Mesodermal cell (in vitro differentiated cells): ENCODE results near the gene AP1M1.
A peak's percentile ranks its signal among the peaks of the same experiment; 100 is the strongest.

Source experiments
- H3K27ac ChIP-seq: 2 replicates; pipeline ENCODE4 v1.7.0; 2013; ENCODE audit warnings: mild to moderate bottlenecking, low read depth, low read length, moderate library complexity; ENCODE audit not compliant: severe bottlenecking
- H3K36me3 ChIP-seq: 2 replicates; pipeline ENCODE4 v1.7.1; 2013; ENCODE audit warnings: mild to moderate bottlenecking, low read length, moderate library complexity; ENCODE audit not compliant: control insufficient read depth, insufficient read depth
- H3K4me1 ChIP-seq: one replicate; pipeline ENCODE4 v1.7.1; 2013; ENCODE audit warnings: mild to moderate bottlenecking, low read length; ENCODE audit not compliant: insufficient read depth, control insufficient read depth, poor library complexity, severe bottlenecking
- H3K4me3 ChIP-seq: 2 replicates; pipeline ENCODE4 v1.7.0; 2013; ENCODE audit warnings: low read length, control low read depth, mild to moderate bottlenecking; ENCODE audit not compliant: insufficient read depth, poor library complexity, severe bottlenecking; ENCODE audit errors: extremely low read depth
- H3K9me3 ChIP-seq: 2 replicates; pipeline ENCODE4 v1.7.1; 2013; ENCODE audit warnings: mild to moderate bottlenecking, low read length, moderate library complexity; ENCODE audit not compliant: control insufficient read depth
- WGBS, 2 experiments: methylation state at CpG; one replicate each; pipeline ENCODE4 v1.1.5; 2013; ENCODE audit warnings: missing lambda C conversion rate in 2 of 2; ENCODE audit not compliant: insufficient coverage in 2 of 2; 5-methylcytosine and 5-hydroxymethylcytosine counted together

Gene AP1M1

DNA sequence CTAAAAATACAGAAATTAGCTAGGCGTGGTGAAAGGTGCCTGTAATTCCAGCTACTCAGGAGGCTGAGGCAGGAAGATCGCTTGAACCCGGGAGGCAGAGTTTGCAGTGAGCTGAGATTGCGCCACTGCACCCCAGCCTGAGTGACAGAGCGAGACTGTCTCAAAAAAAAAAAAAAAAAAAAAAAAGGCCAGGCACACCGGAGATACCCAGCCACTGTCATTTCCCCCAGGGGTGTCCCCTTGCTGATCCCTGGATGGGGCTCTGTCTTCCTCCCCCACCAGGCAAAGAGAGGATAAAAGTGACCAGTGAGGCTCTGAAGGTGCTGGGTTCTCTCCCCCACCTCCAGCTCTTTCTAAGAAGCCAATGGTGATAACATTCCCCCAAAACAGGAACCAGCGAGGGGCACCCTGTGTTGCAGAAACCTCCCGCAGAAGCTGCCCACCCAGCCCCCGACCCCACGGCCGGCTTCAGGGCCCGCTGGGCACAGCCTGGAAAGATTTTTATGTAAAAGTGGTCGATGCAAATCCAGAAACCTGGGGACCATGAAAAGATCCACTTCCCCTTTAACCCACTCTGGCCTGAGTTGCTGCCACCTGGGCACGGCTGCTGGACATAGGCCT, 65.5 kb downstream of the AP1M1 start:
- no peak overlapping the region for H3K4me3 ChIP-seq
- H3K27ac ChIP-seq, result no peak overlapping the region
- H3K36me3 ChIP-seq, result no peaks in the 10 kb centered on the region
- H3K4me1 ChIP-seq, result no peaks in the 10 kb centered on the region
- WGBS, 2 experiments, result 85 to 88% methylated on average over 4 to 7 of the region's 14 CpGs
- H3K9me3 ChIP-seq, result no peaks in the 10 kb centered on the region

DNA sequence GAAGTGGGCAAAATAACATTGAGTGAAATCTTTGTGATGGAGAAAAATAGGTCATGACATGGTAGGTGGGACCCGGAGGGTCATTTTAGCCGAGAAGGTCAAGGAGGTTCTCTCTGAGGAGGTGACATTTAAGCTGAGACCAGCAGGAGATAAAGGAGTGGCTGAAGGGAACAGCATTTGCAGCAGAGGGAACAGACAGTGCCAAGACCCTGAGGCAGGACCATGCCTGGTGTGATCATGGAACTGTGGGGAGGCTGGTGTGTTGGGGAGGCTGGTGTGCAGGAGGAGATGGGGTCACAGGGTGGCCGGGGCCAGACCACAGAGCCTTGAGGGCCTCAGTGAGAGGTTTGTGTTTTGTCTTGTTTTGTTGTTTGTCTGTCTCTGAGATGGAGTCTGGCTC, 67.5 kb downstream of the AP1M1 start:
- Histone ChIP-seq H3K36me3 (no peaks in the 10 kb centered on the region), H3K27ac (no peak overlapping the region), H3K4me3 (no peak overlapping the region), H3K9me3 (no peaks in the 10 kb centered on the region), H3K4me1 (no peaks in the 10 kb centered on the region)
- 84 to 98% methylated on average over 2 to 3 of the region's 3 CpGs for WGBS, 2 experiments

GRCh38 chr19:16265890-16266585, 68.3 kb downstream of the AP1M1 start:
- 88 to 92% methylated on average over 13 to 14 of the region's 14 CpGs for WGBS, 2 experiments
- H3K27ac ChIP-seq, result no peak overlapping the region

GRCh38 chr19:16266586-16266942, 68.9 kb downstream of the AP1M1 start:
- Histone ChIP-seq H3K4me1 (no peaks in the 10 kb centered on the region), H3K27ac (no peak overlapping the region), H3K9me3 (no peaks in the 10 kb centered on the region), H3K4me3 (no peak overlapping the region), H3K36me3 (no peaks in the 10 kb centered on the region)
- 89 to 94% methylated on average over 13 to 14 of the region's 14 CpGs for WGBS, 2 experiments

More at GRCh38 chr19:16265890-16266585, 68.3 kb downstream of the AP1M1 start:
- H3K36me3 ChIP-seq, result no peaks in the 10 kb centered on the region
- no peaks in the 10 kb centered on the region for H3K4me1 ChIP-seq
- H3K9me3 ChIP-seq, result no peaks in the 10 kb centered on the region
- no peak overlapping the region for H3K4me3 ChIP-seq

- WGBS, 2 experiments, result 90 to 94% methylated on average over 16 of the region's 17 CpGs
- Histone ChIP-seq H3K9me3 (no peaks in the 10 kb centered on the region), H3K27ac (no peak overlapping the region), H3K4me1 (no peaks in the 10 kb centered on the region), H3K36me3 (no peaks in the 10 kb centered on the region), H3K4me3 (no peak overlapping the region)
These were observed 71.1 kb downstream of the AP1M1 start for GRCh38 chr19:16268676-16269319.

DNA sequence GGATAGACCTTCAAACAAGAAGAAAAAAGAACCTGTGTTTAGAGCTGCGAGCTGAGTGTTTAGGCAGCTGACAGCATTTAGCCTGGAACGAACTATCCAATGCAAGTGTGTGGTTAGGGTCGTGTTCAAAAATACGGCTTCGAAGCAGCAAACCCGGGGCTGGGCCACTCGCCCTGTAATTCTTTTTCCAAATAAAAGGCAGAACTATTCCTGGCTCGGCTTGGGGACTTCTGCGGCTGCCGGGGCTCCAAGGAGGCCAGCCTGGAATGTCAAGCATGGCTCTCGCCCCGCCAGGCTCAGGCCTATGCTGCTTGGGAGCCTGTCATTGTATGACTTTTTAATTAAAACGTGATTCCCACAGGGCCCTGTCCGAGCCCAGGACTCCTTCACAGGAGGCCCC, 75.2 kb downstream of the AP1M1 start:
- no peaks in the 10 kb centered on the region for H3K9me3 ChIP-seq
- WGBS, 2 experiments, result 67 to 69% methylated on average over 12 to 14 of the region's 14 CpGs
- H3K36me3 ChIP-seq, result no peaks in the 10 kb centered on the region
- peaks cover 2% of the 10 kb centered on the region for H3K4me1 ChIP-seq
- H3K4me3 ChIP-seq, result no peak overlapping the region
- peak overlapping the region; percentile 39 for H3K27ac ChIP-seq

- Histone ChIP-seq H3K4me3 (no peak overlapping the region), H3K36me3 (no peaks in the 10 kb centered on the region), H3K9me3 (no peaks in the 10 kb centered on the region), H3K4me1 (peaks cover 4% of the 10 kb centered on the region), H3K27ac (no peak overlapping the region)
- 96 to 100% methylated on average over 2 to 5 of the region's 6 CpGs for WGBS, 2 experiments
These were observed 76.7 kb downstream of the AP1M1 start for GRCh38 chr19:16274447-16274846.

DNA sequence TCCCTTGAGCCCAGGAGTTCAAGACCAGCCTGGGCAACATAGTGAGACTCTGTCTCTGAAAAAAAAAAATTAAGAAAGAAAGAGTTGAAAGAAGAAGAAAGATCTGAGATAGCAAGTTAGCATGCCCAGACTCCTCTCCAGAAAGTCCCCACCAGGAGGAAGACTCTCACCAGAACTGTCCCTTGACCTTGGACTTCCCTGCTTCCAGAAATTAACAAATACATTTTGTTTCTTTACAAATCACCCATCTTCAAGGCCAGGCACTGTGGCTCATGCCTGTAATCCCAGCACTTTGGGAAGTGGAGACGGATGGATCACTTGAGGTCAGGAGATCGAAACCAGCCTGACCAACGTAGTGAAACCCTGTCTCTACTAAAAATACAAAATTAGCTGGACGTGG, 82.6 kb downstream of the AP1M1 start:
- H3K4me3 ChIP-seq, result no peak overlapping the region
- H3K9me3 ChIP-seq, result no peaks in the 10 kb centered on the region
- H3K36me3 ChIP-seq, result no peaks in the 10 kb centered on the region
- WGBS, 2 experiments, result 88 to 95% methylated on average over 1 to 4 of the region's 4 CpGs
- H3K4me1 ChIP-seq, result peaks cover 13% of the 10 kb centered on the region
- H3K27ac ChIP-seq, result no peak overlapping the region

- Histone ChIP-seq H3K36me3 (no peaks in the 10 kb centered on the region), H3K4me1 (peaks cover 18% of the 10 kb centered on the region), H3K27ac (no peak overlapping the region), H3K4me3 (no peak overlapping the region), H3K9me3 (no peaks in the 10 kb centered on the region)
- WGBS, 2 experiments, result 90 to 98% methylated on average over 2 to 4 of the region's 5 CpGs
These were observed 84.0 kb downstream of the AP1M1 start for GRCh38 chr19:16281743-16282142.

DNA sequence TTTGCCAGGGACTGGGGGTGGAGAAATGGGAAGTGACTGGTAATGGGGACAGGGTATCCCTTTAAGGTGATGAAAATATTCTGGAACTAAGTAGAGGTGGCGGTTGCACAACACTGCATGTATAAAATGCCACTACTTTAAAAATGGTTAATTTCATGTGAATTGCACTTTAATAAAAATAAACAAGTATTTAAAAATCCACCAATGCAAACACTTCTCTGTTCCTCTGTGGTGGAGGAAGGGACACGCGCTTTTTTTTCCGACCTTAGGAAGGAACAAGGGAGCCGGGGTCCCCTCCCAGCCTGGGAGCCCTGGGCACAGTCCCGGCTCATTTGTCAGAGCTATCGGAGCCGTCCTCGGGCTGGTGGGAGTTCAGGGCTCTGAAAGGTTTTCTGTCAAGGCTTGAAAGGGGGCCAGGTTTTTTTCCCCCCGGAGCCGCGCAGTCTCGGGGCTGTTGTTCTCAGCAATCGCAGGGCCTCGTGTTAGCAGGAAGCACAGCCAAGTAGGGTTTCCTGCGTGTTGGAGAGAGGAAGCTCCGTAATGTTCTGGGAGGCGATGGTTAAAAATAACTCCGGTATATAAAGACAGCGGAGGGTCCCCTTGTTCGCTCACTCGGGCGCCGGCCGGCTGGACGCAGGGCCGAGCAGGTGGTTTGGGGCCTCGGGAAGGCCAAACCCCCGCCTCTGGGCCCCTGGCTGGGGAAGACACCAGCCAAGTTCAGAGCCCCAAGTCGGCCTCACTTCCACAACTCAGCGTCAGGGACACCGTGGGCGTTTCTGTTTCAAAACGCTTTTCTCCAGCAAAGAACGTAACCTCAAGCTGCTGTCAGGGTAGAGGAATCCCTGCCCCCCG, 85.7 kb downstream of the AP1M1 start:
- Histone ChIP-seq H3K9me3 (no peaks in the 10 kb centered on the region), H3K27ac (peak overlapping the region; percentile 74), H3K4me1 (peaks cover 14% of the 10 kb centered on the region), H3K36me3 (no peaks in the 10 kb centered on the region), H3K4me3 (no peak overlapping the region)
- 81 to 83% methylated on average over 30 to 35 of the region's 36 CpGs for WGBS, 2 experiments
